BLaER1 treated with 17β-estradiol and CSF1 and Interleukin-3, amounts not matched to agents 10 nM and 100 nM (cell line): ENCODE data around the gene FASN.
A peak's percentile ranks its signal among the peaks of the same experiment; 100 is the strongest.
"Not testable (repeated sequence)": the region's sequence is repeated elsewhere in the genome, so short reads cannot be mapped to it uniquely, and the experiment has no call there.

Experiments used
- H3K27ac ChIP-seq, 11 experiments: shearing (Covaris generic); formaldehyde crosslinking; 2 replicates each; pipeline ENCODE4 v1.8.1; 2022
- H3K27me3 ChIP-seq, 11 experiments: shearing (Covaris generic); formaldehyde crosslinking; 2 replicates each; pipeline ENCODE4 v1.8.1; 2022
- H3K36me3 ChIP-seq, 11 experiments: shearing (Covaris generic); formaldehyde crosslinking; 2 replicates each; pipeline ENCODE4 v1.8.1; 2022
- H3K4me1 ChIP-seq, 10 experiments: shearing (Covaris generic); formaldehyde crosslinking; 2 replicates each; pipeline ENCODE4 v1.8.1; 2022
- H3K4me2 ChIP-seq, 11 experiments: shearing (Covaris generic); formaldehyde crosslinking; 2 replicates each; pipeline ENCODE4 v1.8.1; 2022
- H3K4me3 ChIP-seq, 10 experiments: shearing (Covaris generic); formaldehyde crosslinking; 2 replicates each; pipeline ENCODE4 v1.8.1; 2022
- H3K9ac ChIP-seq, 11 experiments: shearing (Covaris generic); formaldehyde crosslinking; 2 replicates each; pipeline ENCODE4 v1.8.1; 2022
- H3K9me3 ChIP-seq, 11 experiments: shearing (Covaris generic); formaldehyde crosslinking; replicated peaks in 1 of 11; 2 replicates each; pipeline ENCODE4 v1.8.1; 2022
- H4K20me1 ChIP-seq, 11 experiments: shearing (Covaris generic); formaldehyde crosslinking; 2 replicates each; pipeline ENCODE4 v1.8.1; 2022
- Cebpa-rat ChIP-seq, 11 experiments: shearing (Covaris generic); IDR thresholded peaks; 2 replicates each; pipeline ENCODE4 v1.8.1; 2022

The FASN gene

GRCh38 chr17:82098169-82098938 is at the start of gene FASN:
FASN (minus strand) TSS chr17:82098236; CDS start chr17:82096445, 1,791 bp downstream.
- peak within 1 kb of the TSS; percentile 95 to 100 (median 100) for H3K4me2 ChIP-seq
- peak within 1 kb of the TSS; percentile 91 to 99 (median 97) for H3K27ac ChIP-seq
- no peaks in the 10 kb centered on the region for H3K9me3 ChIP-seq
- H3K36me3 ChIP-seq = peaks cover 22 to 42% (median 31%) of the 10 kb centered on the region in 11 experiments
- H3K4me1 ChIP-seq = peaks cover 44 to 65% (median 60%) of the 10 kb centered on the region in 10 experiments
- TF ChIP-seq Cebpa-rat (IDR thresholded peaks at IDR 0.05) = no peak
- no peaks in the 10 kb centered on the region for H3K27me3 ChIP-seq
- peaks cover 18 to 45% (median 41%) of the 10 kb centered on the region in 11 experiments; a peak in 21 of 22 replicates for H4K20me1 ChIP-seq
- peak within 1 kb of the TSS; percentile 92 to 100 (median 98) for H3K9ac ChIP-seq
- peak within 1 kb of the TSS; percentile 83 to 100 (median 98) for H3K4me3 ChIP-seq

- no peak overlapping the region for H3K4me3 ChIP-seq
- H3K9me3 ChIP-seq = peaks cover 0 to 5% (median 0%) of the 10 kb centered on the region in 11 experiments; a peak in 4 of 22 replicates
- H4K20me1 ChIP-seq = peaks cover 0 to 5% (median 0%) of the 10 kb centered on the region in 11 experiments; a peak in 1 of 22 replicates
- H3K4me1 ChIP-seq = no peaks in the 10 kb centered on the region; a peak in 1 of 20 replicates
- H3K36me3 ChIP-seq = no peaks in the 10 kb centered on the region
- H3K27me3 ChIP-seq = no peaks in the 10 kb centered on the region
- H3K27ac ChIP-seq = no peak overlapping the region
- H3K4me2 ChIP-seq = no peak overlapping the region
- no peak for TF ChIP-seq Cebpa-rat (IDR thresholded peaks at IDR 0.05)
- no peak overlapping the region for H3K9ac ChIP-seq
Observed at GRCh38 chr17:82146663-82147654, 48.9 kb upstream of the FASN start.

- H4K20me1 ChIP-seq = 0 out of 22 replicates have a peak, but pooled peaks cover 0 to 5% (median 0%) of the 10 kb centered on the region in 11 experiments
- H3K9ac ChIP-seq = no peak overlapping the region
- H3K4me1 ChIP-seq = no peaks in the 10 kb centered on the region; a peak in 1 of 20 replicates
- H3K27me3 ChIP-seq = no peaks in the 10 kb centered on the region
- H3K4me2 ChIP-seq = no peak overlapping the region
- peaks cover 0 to 5% (median 0%) of the 10 kb centered on the region in 11 experiments; a peak in 3 of 22 replicates for H3K9me3 ChIP-seq
- TF ChIP-seq Cebpa-rat (IDR thresholded peaks at IDR 0.05) = no peak
- no peak overlapping the region for H3K27ac ChIP-seq
- no peak overlapping the region for H3K4me3 ChIP-seq
- H3K36me3 ChIP-seq = no peaks in the 10 kb centered on the region
Observed at GRCh38 chr17:82145550-82146155, 47.6 kb upstream of the FASN start.

- no peaks in the 10 kb centered on the region for H3K36me3 ChIP-seq
- H3K27ac ChIP-seq = no peak overlapping the region
- no peaks in the 10 kb centered on the region; a peak in 1 of 20 replicates for H3K4me1 ChIP-seq
- H3K27me3 ChIP-seq = no peaks in the 10 kb centered on the region
- H3K4me2 ChIP-seq = no peak overlapping the region
- H3K9me3 ChIP-seq = no peaks in the 10 kb centered on the region
- H4K20me1 ChIP-seq = 0 out of 22 replicates have a peak, but pooled peaks cover 0 to 5% (median 0%) of the 10 kb centered on the region in 11 experiments
- no peak overlapping the region for H3K9ac ChIP-seq
- no peak overlapping the region for H3K4me3 ChIP-seq
- no peak for TF ChIP-seq Cebpa-rat (IDR thresholded peaks at IDR 0.05)
Observed at GRCh38 chr17:82143333-82143732, 45.3 kb upstream of the FASN start.

- not testable (repeated sequence) for H3K4me2 ChIP-seq, H3K9me3 ChIP-seq, H3K4me3 ChIP-seq, H3K4me1 ChIP-seq, H4K20me1 ChIP-seq, H3K36me3 ChIP-seq, H3K9ac ChIP-seq, H3K27me3 ChIP-seq, H3K27ac ChIP-seq
Observed at GRCh38 chr17:82139961-82140360, 41.9 kb upstream of the FASN start.

GRCh38 chr17:82138511-82138992 is 40.5 kb upstream of the FASN start:
- Histone ChIP-seq H4K20me1 (no peaks in the 10 kb centered on the region), H3K4me1 (peaks cover 4 to 15% (median 10%) of the 10 kb centered on the region in 10 experiments; a peak in 17 of 20 replicates), H3K4me2 (no peak overlapping the region), H3K4me3 (no peak overlapping the region), H3K36me3 (no peaks in the 10 kb centered on the region), H3K27me3 (no peaks in the 10 kb centered on the region), H3K9me3 (no peaks in the 10 kb centered on the region), H3K27ac (no peak overlapping the region), H3K9ac (no peak overlapping the region)
- TF ChIP-seq Cebpa-rat (IDR thresholded peaks at IDR 0.05) = no peak

GRCh38 chr17:82134101-82134500 is 36.1 kb upstream of the FASN start:
- no peaks in the 10 kb centered on the region for H4K20me1 ChIP-seq
- no peak for TF ChIP-seq Cebpa-rat (IDR thresholded peaks at IDR 0.05)
- H3K9me3 ChIP-seq = no peaks in the 10 kb centered on the region
- peaks cover 13 to 32% (median 22%) of the 10 kb centered on the region in 10 experiments; a peak in 18 of 20 replicates for H3K4me1 ChIP-seq
- no peaks in the 10 kb centered on the region for H3K36me3 ChIP-seq
- peak overlapping the region; percentile 11 to 68 (median 58); a peak in 20 of 22 replicates for H3K4me2 ChIP-seq
- H3K27me3 ChIP-seq = no peaks in the 10 kb centered on the region
- peak overlapping the region; percentile 6 to 80 (median 68); a peak in 19 of 22 replicates for H3K27ac ChIP-seq
- H3K9ac ChIP-seq = peak overlapping the region in 8 of 11 experiments; percentile 17 to 69 (median 54); a peak in 12 of 22 replicates
- no peak overlapping the region for H3K4me3 ChIP-seq

- TF ChIP-seq Cebpa-rat (IDR thresholded peaks at IDR 0.05) = peak in 9 of 11 experiments; percentile 26 to 72 (median 60); a peak in 10 of 22 replicates
- not testable (repeated sequence) for H3K4me3 ChIP-seq, H3K9me3 ChIP-seq, H3K36me3 ChIP-seq, H3K27me3 ChIP-seq, H4K20me1 ChIP-seq
- peak overlapping the region in 10 of 11 experiments; percentile 46 to 80 (median 68); a peak in 20 of 22 replicates for H3K27ac ChIP-seq
- H3K4me2 ChIP-seq = peak overlapping the region; percentile 11 to 64 (median 58); a peak in 19 of 22 replicates
- H3K9ac ChIP-seq = peak overlapping the region in 8 of 11 experiments; percentile 36 to 69 (median 54); a peak in 12 of 22 replicates
- H3K4me1 ChIP-seq = peaks cover 16 to 35% (median 24%) of the 10 kb centered on the region in 10 experiments
Observed at GRCh38 chr17:82133166-82133953, 35.3 kb upstream of the FASN start.
